HuH-7 (cell line): Measurements from ENCODE around the gene ARMH3.
"Not testable (repeated sequence)": the region's sequence is repeated elsewhere in the genome, so short reads cannot be mapped to it uniquely, and the experiment has no call there.

ENCODE experiments used
- DNase-seq: peaks from one replicate; pipeline ENCODE4 v3.0.0; 2011; ENCODE audit warnings: low spot score

ARMH3 gene

GRCh38 chr10:102055647-102056419 is at the start of gene ARMH3:
Gene ARMH3, minus strand, starts transcription at chr10:102056173. Its CDS starts 16,059 bp downstream, at chr10:102040114.
- DNase-seq, result peak; percentile 93

GRCh38 chr10:102102421-102102820 is 46.4 kb upstream of the ARMH3 start:
- no peak for DNase-seq

- DNase-seq, result no peak
These were observed 45.2 kb upstream of the ARMH3 start for GRCh38 chr10:102101152-102101551.

GRCh38 chr10:102096449-102096848 is 40.5 kb upstream of the ARMH3 start:
- no peak for DNase-seq

GRCh38 chr10:102090772-102091171 is 34.8 kb upstream of the ARMH3 start:
- no peak for DNase-seq

- no peak for DNase-seq
These were observed 30.2 kb upstream of the ARMH3 start for GRCh38 chr10:102086196-102086595.

- DNase-seq, result no peak
These were observed 29.4 kb upstream of the ARMH3 start for GRCh38 chr10:102085336-102085735.

GRCh38 chr10:102083541-102083940 is 27.6 kb upstream of the ARMH3 start:
- no peak for DNase-seq

- peak; percentile 75 for DNase-seq
These were observed 16.9 kb upstream of the ARMH3 start for GRCh38 chr10:102072673-102073527.

- DNase-seq, result no peak
These were observed 13.1 kb upstream of the ARMH3 start for GRCh38 chr10:102069071-102069470.

GRCh38 chr10:102068216-102068615 is 12.2 kb upstream of the ARMH3 start:
- DNase-seq, result no peak

- no peak for DNase-seq
These were observed 11.3 kb upstream of the ARMH3 start for GRCh38 chr10:102067091-102067916.

GRCh38 chr10:102066399-102067088 is 10.6 kb upstream of the ARMH3 start:
- no peak for DNase-seq

GRCh38 chr10:102065561-102066398 is 9.8 kb upstream of the ARMH3 start:
- no peak for DNase-seq

- peak; percentile 92 for DNase-seq
These were observed 9.0 kb upstream of the ARMH3 start, which contains the start of gene HPS6 for GRCh38 chr10:102064868-102065560. Gene HPS6, plus strand, starts transcription at chr10:102065349. Its CDS starts 126 bp downstream, at chr10:102065475.

- no peak for DNase-seq
These were observed 8.5 kb upstream of the ARMH3 start for GRCh38 chr10:102064503-102064867.

- no peak for DNase-seq
These were observed 4.0 kb upstream of the ARMH3 start for GRCh38 chr10:102059987-102060386.

GRCh38 chr10:102054881-102055646 is 909 bp downstream of the ARMH3 start:
- DNase-seq, result not testable (repeated sequence)

- DNase-seq, result no peak
These were observed 9.9 kb downstream of the ARMH3 start for GRCh38 chr10:102046095-102046494.
